PC-3 (cell line): Measurements from ENCODE around the gene CD177. TPM values are rescaled to one million over a fixed set of nuclear protein-coding genes. Genes with fewer than 3 reads are reported as not detected.
"Not testable (repeated sequence)": the region's sequence is repeated elsewhere in the genome, so short reads cannot be mapped to it uniquely, and the experiment has no call there.

Experiments
- ATAC-seq: fragments of 200-7000 bp; cut with Tn5 transposase; 2 replicates; pipeline ENCODE4 v1.9.1; 2020; ENCODE audit warnings: mild to moderate bottlenecking, moderate library complexity
- BruUV-seq: library from RNA; stranded (reverse); fragments of 400-500 nt; replicated peaks from 2 replicates; lab custom pipeline; 2021; lab: Mats Ljungman, UMichigan
- CTCF ChIA-PET: fragments of 300-600 bp; sonication (Branson Sonifier 250); formaldehyde crosslinking; loops from one replicate; lab custom pipeline; 2022; ENCODE audit warnings: antibody characterized with exemption; lab: Charles Lee
- POLR2A ChIA-PET: fragments of 300-600 bp; sonication (Branson Sonifier 250); formaldehyde crosslinking; loops from one replicate; lab custom pipeline; 2022; ENCODE audit warnings: antibody characterized with exemption; ENCODE audit not compliant: unreplicated experiment; lab: Charles Lee
- DNase-seq: peaks from one replicate; pipeline ENCODE4 v3.0.0-alpha.2; 2015
- H2AFZ ChIP-seq: fragments of 300-600 bp; sonication (generic); 2 replicates; pipeline ENCODE4 v1.6.0; 2016; ENCODE audit warnings: antibody characterized with exemption, low read length
- H3F3A ChIP-seq: fragments of 300-600 bp; sonication (generic); one replicate; pipeline ENCODE4 v1.6.0; 2017; ENCODE audit warnings: antibody characterized with exemption, low read length, control low read depth, mild to moderate bottlenecking; ENCODE audit not compliant: unreplicated experiment
- H3K27ac ChIP-seq: fragments of 300-600 bp; sonication (generic); 2 replicates; pipeline ENCODE4 v1.5.1; 2016; ENCODE audit warnings: mild to moderate bottlenecking, low read length
- H3K27me3 ChIP-seq: fragments of 300-600 bp; sonication (generic); 2 replicates; pipeline ENCODE4 v1.6.1; 2016; ENCODE audit warnings: low read length, mixed read lengths
- H3K36me3 ChIP-seq: fragments of 300-600 bp; sonication (generic); 2 replicates; pipeline ENCODE4 v1.6.1; 2016; ENCODE audit warnings: low read depth, mixed run types, low read length, mixed read lengths
- H3K4me1 ChIP-seq: fragments of 300-600 bp; sonication (generic); 2 replicates; pipeline ENCODE4 v1.5.1; 2016; ENCODE audit warnings: low read length; ENCODE audit not compliant: insufficient read depth
- H3K4me2 ChIP-seq: fragments of 300-600 bp; sonication (generic); 2 replicates; pipeline ENCODE4 v1.6.0; 2016; ENCODE audit warnings: low read length
- H3K4me3 ChIP-seq: fragments of 300-600 bp; sonication (generic); 2 replicates; pipeline ENCODE4 v1.5.1; 2016; ENCODE audit warnings: mild to moderate bottlenecking, low read length, mixed read lengths
- H3K79me2 ChIP-seq: fragments of 300-600 bp; sonication (generic); 2 replicates; pipeline ENCODE4 v1.6.1; 2017; ENCODE audit warnings: low read length, mixed read lengths
- H3K9ac ChIP-seq: fragments of 300-600 bp; sonication (generic); 2 replicates; pipeline ENCODE4 v1.6.0; 2016; ENCODE audit warnings: mild to moderate bottlenecking, low read length
- H3K9me2 ChIP-seq: fragments of 300-600 bp; sonication (generic); replicated peaks from 2 replicates; pipeline ENCODE4 v1.6.1; 2016; ENCODE audit warnings: mixed run types, low read length, mixed read lengths
- H3K9me3 ChIP-seq: fragments of 300-600 bp; sonication (generic); 2 replicates; pipeline ENCODE4 v1.6.1; 2016; ENCODE audit warnings: low read length, mixed read lengths
- H4K20me1 ChIP-seq: fragments of 300-600 bp; sonication (generic); 2 replicates; pipeline ENCODE4 v1.6.1; 2016; ENCODE audit warnings: low read length, mixed read lengths
- EZH2 ChIP-seq: fragments of 300-600 bp; sonication (generic); IDR thresholded peaks from one replicate; pipeline ENCODE4 v1.6.1; 2017; ENCODE audit warnings: antibody characterized with exemption, mild to moderate bottlenecking, low read length; ENCODE audit not compliant: unreplicated experiment
- EZH2phosphoT487 ChIP-seq: fragments of 300-600 bp; sonication (generic); IDR thresholded peaks from 2 replicates; pipeline ENCODE4 v1.6.1; 2018; ENCODE audit warnings: mild to moderate bottlenecking, antibody characterized with exemption, low read length, borderline replicate concordance
- intact Hi-C: fragments of 100-400 bp; cut with micrococcal nuclease; formaldehyde crosslinking; loops from 2 replicates; pipeline ENCODE4 v1.9.0; 2023
- total RNA-seq: library from RNA; depleted of rRNA; stranded (reverse); fragments of >200 nt; gene quantifications from 2 replicates; pipeline ENCODE4 v1.2.3, GENCODE V29; 2014
- TF ChIP-seq, protein P1 (sequence below): fragments of 300-600 bp; sonication (generic); conservative IDR thresholded peaks from 2 replicates; pipeline ENCODE4 v1.5.1; 2017; ENCODE audit warnings: antibody characterized with exemption, low read depth, mild to moderate bottlenecking, low read length

Gene CD177
- total RNA-seq, 1 experiment from 2014 or later, result 0.55 TPM

- no peaks in the 10 kb centered on the region for H3K4me1 ChIP-seq
- H3K4me3 ChIP-seq, result no peak overlapping the region
- TF ChIP-seq EZH2 (no peak), EZH2phosphoT487 (no peak)
- TF ChIP-seq, protein P1, sequence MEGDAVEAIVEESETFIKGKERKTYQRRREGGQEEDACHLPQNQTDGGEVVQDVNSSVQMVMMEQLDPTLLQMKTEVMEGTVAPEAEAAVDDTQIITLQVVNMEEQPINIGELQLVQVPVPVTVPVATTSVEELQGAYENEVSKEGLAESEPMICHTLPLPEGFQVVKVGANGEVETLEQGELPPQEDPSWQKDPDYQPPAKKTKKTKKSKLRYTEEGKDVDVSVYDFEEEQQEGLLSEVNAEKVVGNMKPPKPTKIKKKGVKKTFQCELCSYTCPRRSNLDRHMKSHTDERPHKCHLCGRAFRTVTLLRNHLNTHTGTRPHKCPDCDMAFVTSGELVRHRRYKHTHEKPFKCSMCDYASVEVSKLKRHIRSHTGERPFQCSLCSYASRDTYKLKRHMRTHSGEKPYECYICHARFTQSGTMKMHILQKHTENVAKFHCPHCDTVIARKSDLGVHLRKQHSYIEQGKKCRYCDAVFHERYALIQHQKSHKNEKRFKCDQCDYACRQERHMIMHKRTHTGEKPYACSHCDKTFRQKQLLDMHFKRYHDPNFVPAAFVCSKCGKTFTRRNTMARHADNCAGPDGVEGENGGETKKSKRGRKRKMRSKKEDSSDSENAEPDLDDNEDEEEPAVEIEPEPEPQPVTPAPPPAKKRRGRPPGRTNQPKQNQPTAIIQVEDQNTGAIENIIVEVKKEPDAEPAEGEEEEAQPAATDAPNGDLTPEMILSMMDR, result no peak
- POLR2A ChIA-PET, result no interaction called here
- H3K4me2 ChIP-seq, result no peak overlapping the region
- no peaks in the 10 kb centered on the region for H3K9me3 ChIP-seq
- no peak for DNase-seq
- H3K36me3 ChIP-seq, result no peaks in the 10 kb centered on the region
- H3K27ac ChIP-seq, result no peak overlapping the region
- no peak overlapping the region for H2AFZ ChIP-seq
- H3K9ac ChIP-seq, result no peak overlapping the region
- no peaks in the 10 kb centered on the region for H3K9me2 ChIP-seq
- no peak for ATAC-seq
- H3K27me3 ChIP-seq, result no peaks in the 10 kb centered on the region
- no peaks in the 10 kb centered on the region for H4K20me1 ChIP-seq
- BruUV-seq, result no TSS peak
- intact Hi-C loops, result no loop called here
- CTCF ChIA-PET, result no interaction called here
- H3K79me2 ChIP-seq, result no peaks in the 10 kb centered on the region
- no peaks in the 10 kb centered on the region for H3F3A ChIP-seq
Observed at GRCh38 chr19:43380771-43381386, 27.4 kb downstream of the CD177 start.

DNA sequence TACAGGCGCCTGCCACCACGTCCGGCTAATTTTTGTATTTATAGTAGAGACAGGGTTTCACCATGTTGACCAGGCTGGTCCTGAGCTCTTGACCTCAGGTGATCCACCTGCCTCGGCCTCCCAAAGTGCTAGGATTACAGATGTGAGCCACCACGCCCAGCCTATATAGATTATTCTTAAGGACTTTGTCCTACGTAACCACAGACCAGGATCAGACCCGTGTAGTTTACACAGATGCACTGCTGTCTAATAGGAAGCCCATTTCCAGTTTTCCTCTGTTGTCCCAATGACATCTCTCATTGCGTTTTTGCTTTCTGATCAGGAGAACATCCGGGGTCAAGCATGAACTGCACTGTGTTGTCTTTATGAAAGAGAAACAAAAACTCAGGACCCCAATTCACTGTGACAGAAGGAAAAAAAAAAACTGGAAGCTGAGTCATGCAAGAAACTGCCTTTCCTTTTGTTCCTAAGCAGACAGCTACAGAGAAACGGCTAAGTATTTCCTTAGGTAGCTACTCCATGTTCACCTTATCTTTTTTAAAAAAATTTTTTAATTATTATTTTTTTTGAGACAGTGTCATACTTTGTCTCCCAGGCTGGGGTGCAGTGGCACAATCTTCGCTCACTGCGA is 29.2 kb downstream of the CD177 start:
- DNase-seq, ATAC-seq, H3K79me2 ChIP-seq, H3K9me2 ChIP-seq, H2AFZ ChIP-seq, BruUV-seq, H4K20me1 ChIP-seq, H3K9ac ChIP-seq, H3F3A ChIP-seq, H3K4me1 ChIP-seq, CTCF ChIA-PET, H3K36me3 ChIP-seq, POLR2A ChIA-PET, H3K27ac ChIP-seq, intact Hi-C loops, H3K27me3 ChIP-seq, H3K4me3 ChIP-seq, H3K9me3 ChIP-seq, H3K4me2 ChIP-seq: not testable (repeated sequence)

- H3K4me3 ChIP-seq, CTCF ChIA-PET, POLR2A ChIA-PET, H3K27ac ChIP-seq, BruUV-seq, ATAC-seq, H4K20me1 ChIP-seq, H3K36me3 ChIP-seq, H2AFZ ChIP-seq, DNase-seq, H3K9me3 ChIP-seq, H3F3A ChIP-seq, intact Hi-C loops, H3K4me1 ChIP-seq, H3K9me2 ChIP-seq, H3K4me2 ChIP-seq, H3K79me2 ChIP-seq, H3K9ac ChIP-seq, H3K27me3 ChIP-seq: not testable (repeated sequence)
Observed at GRCh38 chr19:43383254-43383653, 29.8 kb downstream of the CD177 start.

DNA sequence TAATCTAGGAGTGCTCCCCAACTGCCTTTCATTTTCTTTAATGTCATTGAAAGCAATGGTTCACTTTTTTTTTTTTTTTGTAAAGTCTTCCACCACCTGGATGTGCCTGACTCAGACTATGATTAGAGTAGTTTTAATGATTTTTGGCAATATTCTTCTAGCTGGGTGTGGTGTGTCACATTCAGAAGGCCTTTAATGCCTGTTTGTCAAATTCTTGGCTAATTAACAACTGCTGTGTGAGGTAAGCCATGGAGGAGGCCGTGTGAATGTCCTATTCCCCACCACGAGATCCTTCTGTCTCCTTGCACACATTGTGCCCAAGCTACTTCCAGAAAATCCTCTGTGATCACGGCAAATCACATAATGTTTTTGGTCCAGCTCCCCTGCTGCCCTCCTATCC is 30.3 kb downstream of the CD177 start:
- not testable (repeated sequence) for H3K79me2 ChIP-seq

GRCh38 chr19:43390903-43391551 is 37.5 kb downstream of the CD177 start:
- H3K9me2 ChIP-seq, H2AFZ ChIP-seq, CTCF ChIA-PET, H3K9me3 ChIP-seq, POLR2A ChIA-PET, ATAC-seq, H3K27ac ChIP-seq, BruUV-seq, H3K27me3 ChIP-seq, H3K4me3 ChIP-seq, H4K20me1 ChIP-seq, H3K9ac ChIP-seq, H3K36me3 ChIP-seq, intact Hi-C loops, H3K4me1 ChIP-seq, H3K79me2 ChIP-seq, H3F3A ChIP-seq, H3K4me2 ChIP-seq: not testable (repeated sequence)
- peak; percentile 62 for DNase-seq

More for the DNA sequence above, 30.3 kb downstream of the CD177 start:
- H3K9me2 ChIP-seq, H2AFZ ChIP-seq, H3K27me3 ChIP-seq, CTCF ChIA-PET, ATAC-seq, POLR2A ChIA-PET, H3F3A ChIP-seq, H3K27ac ChIP-seq, H3K4me3 ChIP-seq, H3K9me3 ChIP-seq, H3K4me2 ChIP-seq, H3K4me1 ChIP-seq, intact Hi-C loops, DNase-seq, H3K36me3 ChIP-seq, H4K20me1 ChIP-seq, H3K9ac ChIP-seq, BruUV-seq: not testable (repeated sequence)
